Chondrocyte (in vitro differentiated cells): ENCODE data around the gene NEGR1. TPM values are rescaled to one million over a fixed set of nuclear protein-coding genes. Genes with fewer than 3 reads are reported as not detected.

Experiments used
- DNase-seq: peaks from one replicate; pipeline ENCODE4 v3.0.0; 2021; ENCODE audit warnings: mixed read lengths, low spot score
- H3K27ac Mint-ChIP-seq: one replicate; pipeline ENCODE4 v1.8.0; 2021; ENCODE audit warnings: mild to moderate bottlenecking, moderate library complexity, mixed read lengths; ENCODE audit not compliant: unreplicated experiment
- H3K27me3 Mint-ChIP-seq: 2 replicates; pipeline ENCODE4 v1.8.0; 2021; ENCODE audit warnings: low read depth, mixed read lengths
- H3K36me3 Mint-ChIP-seq: 2 replicates; pipeline ENCODE4 v1.8.0; 2021; ENCODE audit warnings: low read depth, mixed read lengths
- H3K4me1 Mint-ChIP-seq: 2 replicates; pipeline ENCODE4 v1.8.0; 2021; ENCODE audit warnings: low read depth, mild to moderate bottlenecking, mixed read lengths
- H3K4me3 Mint-ChIP-seq: one replicate; pipeline ENCODE4 v1.8.0; 2021; ENCODE audit warnings: mild to moderate bottlenecking, moderate library complexity, mixed read lengths; ENCODE audit not compliant: unreplicated experiment
- H3K9me3 Mint-ChIP-seq: 2 replicates; pipeline ENCODE4 v1.8.0; 2021; ENCODE audit warnings: low read depth, mixed read lengths
- total RNA-seq: library from RNA; stranded (reverse); gene quantifications from 3 replicates; pipeline ENCODE4 v1.2.1, GENCODE V29; 2021
- TF ChIP-seq, protein P1 (sequence below): fragments of 200-600 bp; sonication (generic); IDR thresholded peaks from 2 replicates; pipeline ENCODE4 v1.5.0; 2021; ENCODE audit warnings: antibody characterized with exemption, mild to moderate bottlenecking, moderate library complexity

Gene NEGR1
- total RNA-seq, 1 donor from 2014 or later: 7.7 TPM

GRCh38 chr1:72140222-72140621 lies 142.1 kb downstream of the NEGR1 start:
- no peak for DNase-seq
- H3K36me3 Mint-ChIP-seq: peaks cover 2% of the 10 kb centered on the region
- H3K9me3 Mint-ChIP-seq: peaks cover 10% of the 10 kb centered on the region
- TF ChIP-seq, protein P1, sequence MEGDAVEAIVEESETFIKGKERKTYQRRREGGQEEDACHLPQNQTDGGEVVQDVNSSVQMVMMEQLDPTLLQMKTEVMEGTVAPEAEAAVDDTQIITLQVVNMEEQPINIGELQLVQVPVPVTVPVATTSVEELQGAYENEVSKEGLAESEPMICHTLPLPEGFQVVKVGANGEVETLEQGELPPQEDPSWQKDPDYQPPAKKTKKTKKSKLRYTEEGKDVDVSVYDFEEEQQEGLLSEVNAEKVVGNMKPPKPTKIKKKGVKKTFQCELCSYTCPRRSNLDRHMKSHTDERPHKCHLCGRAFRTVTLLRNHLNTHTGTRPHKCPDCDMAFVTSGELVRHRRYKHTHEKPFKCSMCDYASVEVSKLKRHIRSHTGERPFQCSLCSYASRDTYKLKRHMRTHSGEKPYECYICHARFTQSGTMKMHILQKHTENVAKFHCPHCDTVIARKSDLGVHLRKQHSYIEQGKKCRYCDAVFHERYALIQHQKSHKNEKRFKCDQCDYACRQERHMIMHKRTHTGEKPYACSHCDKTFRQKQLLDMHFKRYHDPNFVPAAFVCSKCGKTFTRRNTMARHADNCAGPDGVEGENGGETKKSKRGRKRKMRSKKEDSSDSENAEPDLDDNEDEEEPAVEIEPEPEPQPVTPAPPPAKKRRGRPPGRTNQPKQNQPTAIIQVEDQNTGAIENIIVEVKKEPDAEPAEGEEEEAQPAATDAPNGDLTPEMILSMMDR: no peak
- no peak overlapping the region for H3K27ac Mint-ChIP-seq
- no peaks in the 10 kb centered on the region for H3K4me1 Mint-ChIP-seq
- H3K4me3 Mint-ChIP-seq: no peak overlapping the region
- H3K27me3 Mint-ChIP-seq: no peaks in the 10 kb centered on the region

GRCh38 chr1:72137656-72138055 lies 144.7 kb downstream of the NEGR1 start:
- H3K27ac Mint-ChIP-seq: no peak overlapping the region
- peaks cover 2% of the 10 kb centered on the region for H3K36me3 Mint-ChIP-seq
- H3K4me1 Mint-ChIP-seq: no peaks in the 10 kb centered on the region
- DNase-seq: no peak
- TF ChIP-seq, protein P1: no peak
- peaks cover 10% of the 10 kb centered on the region for H3K9me3 Mint-ChIP-seq
- H3K27me3 Mint-ChIP-seq: no peaks in the 10 kb centered on the region
- no peak overlapping the region for H3K4me3 Mint-ChIP-seq

DNA sequence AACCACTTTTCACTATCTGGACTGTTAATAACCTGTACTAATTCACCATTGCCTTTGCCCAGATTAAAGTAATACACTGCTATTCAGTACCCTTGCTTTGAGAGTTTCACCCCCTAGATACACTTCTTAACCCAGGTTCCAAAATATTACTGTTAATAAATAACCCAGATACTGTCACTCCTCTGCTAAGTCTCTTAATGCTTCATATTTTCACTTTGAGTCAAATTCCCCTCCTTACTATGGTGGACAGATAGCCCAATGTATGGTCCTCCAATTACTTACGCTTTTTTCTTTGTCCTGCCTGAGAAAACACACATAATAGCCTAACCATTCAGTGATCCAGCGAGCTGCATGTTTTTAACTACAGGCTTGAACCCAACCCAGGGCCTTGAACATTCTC lies 152.5 kb downstream of the NEGR1 start:
- no peaks in the 10 kb centered on the region for H3K9me3 Mint-ChIP-seq
- DNase-seq: no peak
- H3K4me1 Mint-ChIP-seq: peaks cover 5% of the 10 kb centered on the region
- H3K27me3 Mint-ChIP-seq: no peaks in the 10 kb centered on the region
- TF ChIP-seq, protein P1: no peak
- no peak overlapping the region for H3K27ac Mint-ChIP-seq
- no peaks in the 10 kb centered on the region for H3K36me3 Mint-ChIP-seq
- no peak overlapping the region for H3K4me3 Mint-ChIP-seq

GRCh38 chr1:72122099-72122880 lies 160.0 kb downstream of the NEGR1 start:
- peaks cover 5% of the 10 kb centered on the region for H3K4me1 Mint-ChIP-seq
- no peak for DNase-seq
- no peak overlapping the region for H3K4me3 Mint-ChIP-seq
- no peaks in the 10 kb centered on the region for H3K27me3 Mint-ChIP-seq
- TF ChIP-seq, protein P1: no peak
- no peak overlapping the region for H3K27ac Mint-ChIP-seq
- H3K9me3 Mint-ChIP-seq: no peaks in the 10 kb centered on the region
- H3K36me3 Mint-ChIP-seq: no peaks in the 10 kb centered on the region

- Mint-ChIP-seq H3K36me3 (no peaks in the 10 kb centered on the region), H3K27ac (no peak overlapping the region), H3K27me3 (no peaks in the 10 kb centered on the region), H3K4me1 (peaks cover 2% of the 10 kb centered on the region), H3K9me3 (no peaks in the 10 kb centered on the region), H3K4me3 (no peak overlapping the region)
- TF ChIP-seq, protein P1: no peak
- no peak for DNase-seq
Observed at GRCh38 chr1:72119491-72119890, 162.8 kb downstream of the NEGR1 start.
